Liver (tissue), 9 donors: ENCODE data around the gene SRRD. TPM values are rescaled to one million over a fixed set of nuclear protein-coding genes. Genes with fewer than 3 reads are reported as not detected.

ENCODE experiments used
- DNase-seq: peaks from one replicate; pipeline ENCODE4 v3.0.0-alpha.2; 2017; ENCODE audit warnings: low spot score
- H3K27ac ChIP-seq, 2 donors: one replicate each; pipeline ENCODE4 v1.7.0; 2013; ENCODE audit warnings: inconsistent platforms in 2 of 2, low read length in 2 of 2, control low read depth in 1 of 2, low read depth in 1 of 2, mild to moderate bottlenecking in 1 of 2
- H3K27me3 ChIP-seq, 4 donors: one replicate each; pipeline versions ENCODE4 v1.6.1 to v1.7.0; 2013; ENCODE audit warnings: low read length in 3 of 4, inconsistent platforms in 1 of 4, mild to moderate bottlenecking in 1 of 4, moderate library complexity in 1 of 4; ENCODE audit not compliant: control insufficient read depth in 4 of 4, insufficient read depth in 4 of 4
- H3K36me3 ChIP-seq, 4 donors: one replicate each; pipeline versions ENCODE4 v1.6.1 to v1.7.0; 2013; ENCODE audit warnings: low read length in 3 of 4, mild to moderate bottlenecking in 3 of 4, low read depth in 1 of 4, moderate library complexity in 1 of 4; ENCODE audit not compliant: control insufficient read depth in 4 of 4, insufficient read depth in 3 of 4
- H3K4me1 ChIP-seq, 4 donors: one replicate each; pipeline versions ENCODE4 v1.6.1 to v1.7.0; 2013; ENCODE audit warnings: low read length in 3 of 4, mild to moderate bottlenecking in 3 of 4, moderate library complexity in 1 of 4; ENCODE audit not compliant: control insufficient read depth in 4 of 4, insufficient read depth in 4 of 4
- H3K4me3 ChIP-seq, 3 donors: one replicate each; pipeline versions ENCODE4 v1.6.1 to v1.7.0; 2013; ENCODE audit warnings: low read length in 3 of 3, control low read depth in 1 of 3, low read depth in 1 of 3, mild to moderate bottlenecking in 1 of 3
- H3K9ac ChIP-seq, 2 donors: one replicate each; pipeline ENCODE4 v1.7.0; 2013; ENCODE audit warnings: low read length in 2 of 2, mild to moderate bottlenecking in 2 of 2, moderate library complexity in 2 of 2, control low read depth in 1 of 2, low read depth in 1 of 2
- H3K9me3 ChIP-seq, 4 donors: one replicate each; pipeline versions ENCODE4 v1.6.1 to v1.7.0; 2013; ENCODE audit warnings: low read length in 3 of 4; ENCODE audit not compliant: control insufficient read depth in 4 of 4
- ATF3 ChIP-seq: IDR thresholded peaks from 2 replicates; pipeline ENCODE4 v1.6.1; 2016; ENCODE audit warnings: antibody characterized with exemption
- CTCF ChIP-seq: fragments of 150-350 bp; IDR thresholded peaks from 2 replicates; pipeline ENCODE4 v1.5.1; 2017; ENCODE audit warnings: improper control_type of control experiment, low read depth, low read length; ENCODE audit not compliant: missing input control
- EGR1 ChIP-seq, 2 donors: IDR thresholded peaks; 2 replicates each; pipeline ENCODE4 v1.6.1; 2016 to 2018; ENCODE audit warnings: antibody characterized with exemption in 2 of 2, low read depth in 2 of 2
- FOXA1 ChIP-seq: IDR thresholded peaks from 2 replicates; pipeline ENCODE4 v1.6.1; 2016; ENCODE audit warnings: antibody characterized with exemption
- FOXA2 ChIP-seq: IDR thresholded peaks from 2 replicates; pipeline ENCODE4 v1.6.1; 2016; ENCODE audit warnings: antibody characterized with exemption
- GABPA ChIP-seq, 2 donors: IDR thresholded peaks in 1 of 2; conservative IDR thresholded peaks in 1 of 2; 2 replicates each; pipeline ENCODE4 v1.6.1; 2016; ENCODE audit warnings: antibody characterized with exemption in 2 of 2, mild to moderate bottlenecking in 1 of 2, moderate library complexity in 1 of 2
- HNF4A ChIP-seq, 2 donors: conservative IDR thresholded peaks; 2 replicates each; pipeline ENCODE4 v1.6.1; 2016; ENCODE audit warnings: antibody characterized with exemption in 2 of 2, mild to moderate bottlenecking in 2 of 2
- HNF4G ChIP-seq: IDR thresholded peaks from 2 replicates; pipeline ENCODE4 v1.6.1; 2016; ENCODE audit warnings: antibody characterized with exemption
- JUND ChIP-seq, 2 donors: IDR thresholded peaks; 2 replicates each; pipeline ENCODE4 v1.6.1; 2016; ENCODE audit warnings: antibody characterized with exemption in 2 of 2
- MAX ChIP-seq: IDR thresholded peaks from 2 replicates; pipeline ENCODE4 v1.6.1; 2016; ENCODE audit warnings: antibody characterized with exemption
- NR2F2 ChIP-seq: IDR thresholded peaks from 2 replicates; pipeline ENCODE4 v1.6.1; 2016; ENCODE audit warnings: antibody characterized with exemption
- RAD21 ChIP-seq, 2 donors: IDR thresholded peaks; 2 replicates each; pipeline ENCODE4 v1.6.1; 2016; ENCODE audit warnings: antibody characterized with exemption in 2 of 2, mild to moderate bottlenecking in 2 of 2
- REST ChIP-seq: IDR thresholded peaks from 2 replicates; pipeline ENCODE4 v1.6.1; 2016; ENCODE audit warnings: antibody characterized with exemption, mild to moderate bottlenecking
- RXRA ChIP-seq, 2 donors: IDR thresholded peaks; 2 replicates each; pipeline ENCODE4 v1.6.1; 2017 to 2018; ENCODE audit warnings: antibody characterized with exemption in 2 of 2, mild to moderate bottlenecking in 1 of 2
- SP1 ChIP-seq: IDR thresholded peaks from 2 replicates; pipeline ENCODE4 v1.6.1; 2018; ENCODE audit warnings: antibody characterized with exemption, mild to moderate bottlenecking
- TAF1 ChIP-seq: conservative IDR thresholded peaks from 2 replicates; pipeline ENCODE4 v1.6.1; 2016; ENCODE audit warnings: antibody characterized with exemption, mild to moderate bottlenecking
- YY1 ChIP-seq: IDR thresholded peaks from 2 replicates; pipeline ENCODE4 v1.6.1; 2016; ENCODE audit warnings: antibody characterized with exemption, mild to moderate bottlenecking
- ZBTB33 ChIP-seq: IDR thresholded peaks from 2 replicates; pipeline ENCODE4 v1.6.1; 2016; ENCODE audit warnings: antibody characterized with exemption
- WGBS: extraction: QIAGEN DNeasy Blood & Tissue Kit; methylation state at CpG from one replicate; pipeline ENCODE4 v1.1.7; 2013; 5-methylcytosine and 5-hydroxymethylcytosine counted together
- polyA plus RNA-seq, 2 donors: library from polyadenylated mRNA; stranded (reverse) in 1 of 2; unstranded in 1 of 2; fragments of 200-250 nt in 1 of 2; fragments of >200 nt in 1 of 2; fragmentation: Nextera tagmentation in 1 of 2; extraction: Ambion mirVana in 1 of 2; gene quantifications; one replicate each; pipeline versions ENCODE4 v1.2.1 to v1.2.3, GENCODE V29; 2013 to 2015
- total RNA-seq, 2 donors: library from RNA; depleted of rRNA; stranded (reverse); fragments of >200 nt; gene quantifications; one replicate each; pipeline ENCODE4 v1.2.3, GENCODE V29; 2014
- donor health status: healthy.
- donor health status: healthy.
- donor health status: healthy.
- donor health status: healthy.
- donor health status: healthy.

SRRD gene
- total and polyA plus RNA-seq, 4 donors: 8.7 to 18.6 (median 13.6) TPM

- WGBS: 75% methylated on average over 13 of the region's 13 CpGs
- TF ChIP-seq MAX: no peak
- no peak for TF ChIP-seq FOXA2
- no peak for TF ChIP-seq RAD21 (IDR thresholded peaks at IDR 0.05)
- TF ChIP-seq ZBTB33: no peak
- no peak for TF ChIP-seq EGR1 (IDR thresholded peaks at IDR 0.05; ENCODE audit: low read depth in 2 of 2)
- TF ChIP-seq HNF4G: no peak
- no peak for TF ChIP-seq YY1
- TF ChIP-seq ATF3: no peak
- TF ChIP-seq RXRA (IDR thresholded peaks at IDR 0.05): no peak
- TF ChIP-seq NR2F2: no peak
- TF ChIP-seq TAF1: no peak
- no peak for TF ChIP-seq JUND (IDR thresholded peaks at IDR 0.05)
- TF ChIP-seq SP1: no peak
- no peak for TF ChIP-seq CTCF
- TF ChIP-seq GABPA (IDR thresholded peaks at IDR 0.05 in 1 of 2, conservative IDR thresholded peaks at IDR 0.05 in 1 of 2): no peak
- TF ChIP-seq FOXA1: no peak
- TF ChIP-seq REST: no peak
- TF ChIP-seq HNF4A (conservative IDR thresholded peaks at IDR 0.05): no peak
- peak overlapping the region in 1 of 2 donors; percentile 13 for H3K27ac ChIP-seq
- peaks cover 0 to 46% (median 31%) of the 10 kb centered on the region in 4 donors for H3K36me3 ChIP-seq
- H3K9me3 ChIP-seq: no peaks in the 10 kb centered on the region
- H3K27me3 ChIP-seq: no peaks in the 10 kb centered on the region
- H3K4me1 ChIP-seq: peaks cover 2 to 7% (median 4%) of the 10 kb centered on the region in 4 donors
- no peak overlapping the region for H3K9ac ChIP-seq
- H3K4me3 ChIP-seq: no peak overlapping the region
- DNase-seq: no peak
Measured at GRCh38 chr22:26534874-26535602, 51.4 kb downstream of the SRRD start.
